Mesenchymal stem cell (in vitro differentiated cells and primary cell): ENCODE measurements around the gene DCTD.

ENCODE experiments used
- DNase-seq: peaks from one replicate; pipeline ENCODE4 v3.0.0-alpha.2; 2013
- H2AFZ ChIP-seq: one replicate; pipeline ENCODE4 v1.6.1; 2013; ENCODE audit warnings: low read depth, mild to moderate bottlenecking, control low read depth, inconsistent platforms, low read length, moderate library complexity
- H2AK5ac ChIP-seq: 2 replicates; pipeline ENCODE4 v1.6.1; 2013; ENCODE audit warnings: low read length, moderate library complexity, mild to moderate bottlenecking, inconsistent platforms; ENCODE audit not compliant: severe bottlenecking
- H2BK120ac ChIP-seq: one replicate; pipeline ENCODE4 v1.6.1; 2013; ENCODE audit warnings: low read depth, mild to moderate bottlenecking, inconsistent platforms, low read length, moderate library complexity
- H2BK12ac ChIP-seq, 2 experiments: one replicate each; pipeline ENCODE4 v1.6.1; 2013; ENCODE audit warnings: inconsistent platforms in 2 of 2, low read length in 2 of 2, mild to moderate bottlenecking in 2 of 2, moderate library complexity in 2 of 2, control low read depth in 1 of 2
- H2BK15ac ChIP-seq: one replicate; pipeline ENCODE4 v1.6.1; 2013; ENCODE audit warnings: mild to moderate bottlenecking, low read depth, inconsistent platforms; ENCODE audit not compliant: poor library complexity, severe bottlenecking
- H2BK5ac ChIP-seq: 2 replicates; pipeline ENCODE4 v1.6.1; 2013; ENCODE audit warnings: low read depth, mild to moderate bottlenecking, low read length, control low read depth, inconsistent platforms; ENCODE audit not compliant: poor library complexity, severe bottlenecking
- H3K14ac ChIP-seq, 2 experiments: one replicate each; pipeline ENCODE4 v1.6.1; 2013; ENCODE audit warnings: inconsistent platforms in 2 of 2, low read length in 2 of 2, control low read depth in 1 of 2, mild to moderate bottlenecking in 1 of 2, moderate library complexity in 1 of 2
- H3K18ac ChIP-seq, 2 experiments: one replicate each; pipeline ENCODE4 v1.6.1; 2013; ENCODE audit warnings: inconsistent platforms in 2 of 2, low read length in 2 of 2, control low read depth in 1 of 2, low read depth in 1 of 2, mild to moderate bottlenecking in 1 of 2
- H3K23ac ChIP-seq, 2 experiments: one replicate each; pipeline ENCODE4 v1.6.1; 2013; ENCODE audit warnings: inconsistent platforms in 2 of 2, low read length in 2 of 2, mild to moderate bottlenecking in 2 of 2, moderate library complexity in 2 of 2, control low read depth in 1 of 2
- H3K27ac ChIP-seq: 2 replicates; pipeline ENCODE4 v1.5.1; 2013; ENCODE audit warnings: mild to moderate bottlenecking, moderate library complexity, low read length, control low read depth, inconsistent platforms; ENCODE audit not compliant: poor library complexity, severe bottlenecking
- H3K27me3 ChIP-seq, 2 experiments: 2 replicates each; pipeline versions ENCODE4 v1.6.1 to v1.7.0; 2013; ENCODE audit warnings: low read length in 2 of 2, mild to moderate bottlenecking in 2 of 2, moderate library complexity in 2 of 2, control low read depth in 1 of 2, inconsistent platforms in 1 of 2; ENCODE audit not compliant: control insufficient read depth in 1 of 2, insufficient read depth in 1 of 2
- H3K36me3 ChIP-seq, 2 experiments: 2 replicates each; pipeline versions ENCODE4 v1.6.1 to v1.7.0; 2013; ENCODE audit warnings: low read length in 2 of 2, control low read depth in 1 of 2, inconsistent platforms in 1 of 2, low read depth in 1 of 2, mild to moderate bottlenecking in 1 of 2; ENCODE audit not compliant: insufficient read depth in 2 of 2, control insufficient read depth in 1 of 2
- H3K4ac ChIP-seq, 2 experiments: one replicate each; pipeline ENCODE4 v1.6.1; 2013; ENCODE audit warnings: inconsistent platforms in 2 of 2, low read length in 2 of 2, mild to moderate bottlenecking in 2 of 2, moderate library complexity in 2 of 2, control low read depth in 1 of 2, low read depth in 1 of 2
- H3K4me1 ChIP-seq: 2 replicates; pipeline ENCODE4 v1.6.1; 2013; ENCODE audit warnings: low read depth, low read length, control low read depth; ENCODE audit not compliant: control insufficient read depth, insufficient read depth
- H3K4me2 ChIP-seq: 2 replicates; pipeline ENCODE4 v1.6.1; 2013; ENCODE audit warnings: low read length, mild to moderate bottlenecking, inconsistent platforms; ENCODE audit not compliant: poor library complexity, severe bottlenecking
- H3K4me3 ChIP-seq, 2 experiments: 2 replicates each; pipeline versions ENCODE4 v1.5.1 to v1.7.0; 2013; ENCODE audit warnings: low read length in 2 of 2, mild to moderate bottlenecking in 2 of 2, control low read depth in 1 of 2, low read depth in 1 of 2; ENCODE audit not compliant: insufficient read depth in 1 of 2
- H3K79me1 ChIP-seq: replicated peaks from 2 replicates; pipeline ENCODE4 v1.6.1; 2013; ENCODE audit warnings: mild to moderate bottlenecking, control low read depth, low read length, inconsistent platforms; ENCODE audit not compliant: poor library complexity, severe bottlenecking
- H3K9ac ChIP-seq: 2 replicates; pipeline ENCODE4 v1.7.0; 2013; ENCODE audit warnings: mild to moderate bottlenecking, low read length, moderate library complexity
- H3K9me3 ChIP-seq: 2 replicates; pipeline ENCODE4 v1.7.0; 2013; ENCODE audit warnings: mild to moderate bottlenecking, low read length; ENCODE audit not compliant: control insufficient read depth
- H4K8ac ChIP-seq: one replicate; pipeline ENCODE4 v1.6.1; 2013; ENCODE audit warnings: inconsistent platforms, mild to moderate bottlenecking, low read length, moderate library complexity
- H4K91ac ChIP-seq: one replicate; pipeline ENCODE4 v1.6.1; 2013; ENCODE audit warnings: mild to moderate bottlenecking, low read length, inconsistent platforms
- WGBS: methylation state at CpG from one replicate; pipeline ENCODE4 v1.1.7; 2013; ENCODE audit warnings: mixed read lengths; 5-methylcytosine and 5-hydroxymethylcytosine counted together

The DCTD gene

GRCh38 chr4:182880387-182881356 is 36.5 kb downstream of the DCTD start:
- H2BK12ac ChIP-seq, result no peak overlapping the region
- no peak overlapping the region for H4K8ac ChIP-seq
- H3K4ac ChIP-seq, result no peak overlapping the region
- H2AFZ ChIP-seq, result no peak overlapping the region
- no peak overlapping the region for H2BK15ac ChIP-seq
- H3K23ac ChIP-seq, result no peak overlapping the region
- no peak overlapping the region for H2BK5ac ChIP-seq
- H3K4me1 ChIP-seq, result peaks cover 3% of the 10 kb centered on the region
- no peak overlapping the region for H3K14ac ChIP-seq
- peaks cover 34 to 38% of the 10 kb centered on the region in 2 experiments for H3K36me3 ChIP-seq
- H3K9me3 ChIP-seq, result peaks cover 10% of the 10 kb centered on the region
- no peak overlapping the region for H4K91ac ChIP-seq
- no peak overlapping the region for H2BK120ac ChIP-seq
- peaks cover 14% of the 10 kb centered on the region for H3K79me1 ChIP-seq
- no peak overlapping the region for H3K9ac ChIP-seq
- no peak overlapping the region for H2AK5ac ChIP-seq
- WGBS, result 92% methylated on average over 25 of the region's 26 CpGs
- no peaks in the 10 kb centered on the region for H3K27me3 ChIP-seq
- no peak overlapping the region for H3K18ac ChIP-seq
- H3K4me2 ChIP-seq, result no peak overlapping the region
- H3K4me3 ChIP-seq, result peak overlapping the region in 1 of 2 experiments; percentile 33
- DNase-seq, result no peak
- no peak overlapping the region for H3K27ac ChIP-seq

GRCh38 chr4:182879913-182880312 is 37.3 kb downstream of the DCTD start:
- Histone ChIP-seq H2AFZ (no peak overlapping the region), H3K18ac (no peak overlapping the region), H2AK5ac (no peak overlapping the region), H3K79me1 (peaks cover 7% of the 10 kb centered on the region), H3K14ac (no peak overlapping the region), H3K23ac (no peak overlapping the region), H3K4me2 (no peak overlapping the region), H3K9me3 (peaks cover 3% of the 10 kb centered on the region), H2BK120ac (no peak overlapping the region), H2BK15ac (no peak overlapping the region), H3K27ac (no peak overlapping the region), H3K9ac (no peak overlapping the region), H3K4me1 (peaks cover 3% of the 10 kb centered on the region), H3K36me3 (peaks cover 30 to 35% of the 10 kb centered on the region in 2 experiments), H4K91ac (no peak overlapping the region), H3K27me3 (no peaks in the 10 kb centered on the region), H2BK5ac (no peak overlapping the region), H2BK12ac (no peak overlapping the region), H3K4ac (no peak overlapping the region), H3K4me3 (peak overlapping the region in 1 of 2 experiments; percentile 33), H4K8ac (no peak overlapping the region)
- DNase-seq, result no peak
- WGBS, result 97% methylated on average over 9 of the region's 9 CpGs

DNA sequence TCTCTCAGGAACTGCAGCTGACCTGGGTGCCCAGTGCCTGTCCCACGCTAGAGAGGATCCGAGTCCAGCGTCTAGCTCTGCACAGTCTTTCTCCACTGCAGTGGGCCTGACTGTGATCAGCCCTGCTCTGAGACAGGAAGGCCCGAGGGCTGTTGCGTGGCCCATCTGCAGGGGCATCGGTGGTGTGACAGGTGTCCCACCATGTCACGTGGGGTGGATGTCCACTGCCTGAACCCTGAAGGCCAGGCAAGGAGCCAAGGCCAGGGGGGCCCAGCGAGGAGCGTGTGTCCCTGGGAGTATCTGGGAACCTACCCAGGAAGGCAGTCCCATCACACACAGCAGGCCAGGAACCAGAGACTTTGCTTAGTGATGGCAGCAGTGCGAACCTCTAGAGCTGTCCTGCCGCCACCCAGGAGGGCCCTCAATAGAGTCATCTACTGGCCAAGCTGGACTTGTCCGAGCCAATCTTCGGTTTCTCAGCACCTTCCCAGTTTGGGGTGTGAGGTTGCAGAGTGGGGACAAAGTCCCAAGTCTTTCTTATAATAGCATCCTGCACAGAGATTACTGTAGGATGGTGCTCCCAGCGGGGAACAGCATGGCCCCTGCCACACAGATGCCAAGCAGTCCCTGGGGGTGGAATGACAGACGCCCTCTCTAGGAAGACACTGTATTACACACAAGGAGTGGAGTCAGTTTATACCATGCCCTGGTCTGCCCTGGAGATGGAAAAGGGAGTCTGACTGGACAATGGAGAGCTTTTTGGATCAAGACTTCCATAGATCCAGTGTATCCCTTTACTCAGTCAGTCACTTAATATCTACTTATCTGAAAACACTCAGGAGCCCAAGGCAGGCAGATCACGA is 38.3 kb downstream of the DCTD start:
- no peak overlapping the region for H2BK120ac ChIP-seq
- no peak overlapping the region for H2BK15ac ChIP-seq
- H2BK12ac ChIP-seq, result no peak overlapping the region
- no peak overlapping the region for H2BK5ac ChIP-seq
- no peak overlapping the region for H3K4me2 ChIP-seq
- no peak for DNase-seq
- no peak overlapping the region for H2AK5ac ChIP-seq
- H3K4ac ChIP-seq, result no peak overlapping the region
- no peaks in the 10 kb centered on the region for H3K27me3 ChIP-seq
- no peaks in the 10 kb centered on the region for H3K9me3 ChIP-seq
- no peak overlapping the region for H3K23ac ChIP-seq
- H3K79me1 ChIP-seq, result peaks cover 6% of the 10 kb centered on the region
- no peak overlapping the region for H3K18ac ChIP-seq
- H3K9ac ChIP-seq, result no peak overlapping the region
- peak overlapping the region in 1 of 2 experiments; percentile 53 for H3K14ac ChIP-seq
- H3K4me1 ChIP-seq, result peaks cover 3% of the 10 kb centered on the region
- no peak overlapping the region for H4K8ac ChIP-seq
- peaks cover 26 to 35% of the 10 kb centered on the region in 2 experiments for H3K36me3 ChIP-seq
- H3K27ac ChIP-seq, result no peak overlapping the region
- H3K4me3 ChIP-seq, result no peak overlapping the region
- no peak overlapping the region for H2AFZ ChIP-seq
- peak overlapping the region; percentile 6 for H4K91ac ChIP-seq
- 95% methylated on average over 16 of the region's 16 CpGs for WGBS
